HFFc6 (cell line): ENCODE results near the gene TP53AIP1. TPM values are rescaled to one million over a fixed set of nuclear protein-coding genes. Genes with fewer than 3 reads are reported as not detected.

Experiments used
- DNase-seq: peaks from one replicate; pipeline ENCODE4 v3.0.0-alpha.2; 2018
- H3K27ac Mint-ChIP-seq: 2 replicates; pipeline ENCODE4 v1.8.0; 2020; ENCODE audit warnings: mild to moderate bottlenecking, mixed read lengths
- H3K27me3 Mint-ChIP-seq: 2 replicates; pipeline ENCODE4 v1.8.0; 2021; ENCODE audit warnings: mild to moderate bottlenecking, moderate library complexity, mixed read lengths; ENCODE audit not compliant: insufficient read depth
- H3K36me3 Mint-ChIP-seq: 2 replicates; pipeline ENCODE4 v1.8.0; 2021; ENCODE audit warnings: low read depth, mixed read lengths
- H3K4me1 Mint-ChIP-seq: 2 replicates; pipeline ENCODE4 v1.8.0; 2020; ENCODE audit warnings: low read depth, mixed read lengths
- H3K4me3 Mint-ChIP-seq: 2 replicates; pipeline ENCODE4 v1.8.0; 2020; ENCODE audit warnings: mild to moderate bottlenecking, moderate library complexity, mixed read lengths
- H3K9me3 Mint-ChIP-seq: 2 replicates; pipeline ENCODE4 v1.8.0; 2020; ENCODE audit warnings: mild to moderate bottlenecking, mixed read lengths
- total RNA-seq, 6 experiments: library from RNA; stranded (reverse); fragmentation: NEBNext Ultra II Directional; extraction: Animal tissue kit (Norgen Biotek cat#: 25700); gene quantifications; 2 replicates in 1 of 6; 3 replicates in 5 of 6; pipeline ENCODE4 v1.2.3, GENCODE V29; 2021
- TF ChIP-seq, protein P1 (sequence below): fragments of 200-600 bp; sonication (generic); IDR thresholded peaks from 2 replicates; pipeline ENCODE4 v1.5.0; 2021; ENCODE audit warnings: antibody characterized with exemption, mild to moderate bottlenecking

Gene TP53AIP1
- total RNA-seq, 6 experiments from 2014 or later: not detected

- Mint-ChIP-seq H3K9me3 (no peaks in the 10 kb centered on the region), H3K27ac (no peak overlapping the region), H3K4me3 (no peak overlapping the region), H3K4me1 (peaks cover 19% of the 10 kb centered on the region), H3K36me3 (no peaks in the 10 kb centered on the region), H3K27me3 (peaks cover 40% of the 10 kb centered on the region)
- TF ChIP-seq, protein P1, sequence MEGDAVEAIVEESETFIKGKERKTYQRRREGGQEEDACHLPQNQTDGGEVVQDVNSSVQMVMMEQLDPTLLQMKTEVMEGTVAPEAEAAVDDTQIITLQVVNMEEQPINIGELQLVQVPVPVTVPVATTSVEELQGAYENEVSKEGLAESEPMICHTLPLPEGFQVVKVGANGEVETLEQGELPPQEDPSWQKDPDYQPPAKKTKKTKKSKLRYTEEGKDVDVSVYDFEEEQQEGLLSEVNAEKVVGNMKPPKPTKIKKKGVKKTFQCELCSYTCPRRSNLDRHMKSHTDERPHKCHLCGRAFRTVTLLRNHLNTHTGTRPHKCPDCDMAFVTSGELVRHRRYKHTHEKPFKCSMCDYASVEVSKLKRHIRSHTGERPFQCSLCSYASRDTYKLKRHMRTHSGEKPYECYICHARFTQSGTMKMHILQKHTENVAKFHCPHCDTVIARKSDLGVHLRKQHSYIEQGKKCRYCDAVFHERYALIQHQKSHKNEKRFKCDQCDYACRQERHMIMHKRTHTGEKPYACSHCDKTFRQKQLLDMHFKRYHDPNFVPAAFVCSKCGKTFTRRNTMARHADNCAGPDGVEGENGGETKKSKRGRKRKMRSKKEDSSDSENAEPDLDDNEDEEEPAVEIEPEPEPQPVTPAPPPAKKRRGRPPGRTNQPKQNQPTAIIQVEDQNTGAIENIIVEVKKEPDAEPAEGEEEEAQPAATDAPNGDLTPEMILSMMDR: no peak
- DNase-seq: no peak
These were observed 15.6 kb downstream of the TP53AIP1 start for GRCh38 chr11:128927108-128927461.

- H3K36me3 Mint-ChIP-seq: no peaks in the 10 kb centered on the region
- no peak for DNase-seq
- H3K4me3 Mint-ChIP-seq: no peak overlapping the region
- TF ChIP-seq, protein P1: no peak
- H3K27me3 Mint-ChIP-seq: peaks cover 41% of the 10 kb centered on the region
- peaks cover 19% of the 10 kb centered on the region for H3K4me1 Mint-ChIP-seq
- no peak overlapping the region for H3K27ac Mint-ChIP-seq
- H3K9me3 Mint-ChIP-seq: no peaks in the 10 kb centered on the region
These were observed 16.1 kb downstream of the TP53AIP1 start for GRCh38 chr11:128926437-128927107.

DNA sequence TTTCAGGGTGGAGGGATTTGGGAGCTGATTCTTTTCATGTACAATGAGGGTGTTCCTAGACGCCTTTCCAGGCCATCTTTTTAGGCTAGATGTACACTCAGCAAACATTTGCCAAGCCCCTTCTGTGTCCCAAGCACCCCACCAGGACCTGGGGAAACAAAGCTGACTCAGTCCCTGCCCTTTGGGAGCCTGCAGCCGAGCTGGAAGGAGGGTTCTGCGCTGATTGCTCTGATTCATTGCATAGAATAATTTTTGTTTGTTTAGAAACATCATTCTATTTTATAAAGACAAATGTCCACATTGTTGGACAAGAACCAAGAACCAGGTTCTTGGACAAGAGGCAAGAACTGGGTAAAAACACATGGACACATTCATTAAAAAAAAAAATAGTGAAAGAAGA, 16.7 kb downstream of the TP53AIP1 start:
- Mint-ChIP-seq H3K4me3 (no peak overlapping the region), H3K27ac (no peak overlapping the region), H3K9me3 (no peaks in the 10 kb centered on the region), H3K36me3 (no peaks in the 10 kb centered on the region), H3K4me1 (peaks cover 19% of the 10 kb centered on the region), H3K27me3 (peaks cover 45% of the 10 kb centered on the region)
- TF ChIP-seq, protein P1: no peak
- DNase-seq: no peak

DNA sequence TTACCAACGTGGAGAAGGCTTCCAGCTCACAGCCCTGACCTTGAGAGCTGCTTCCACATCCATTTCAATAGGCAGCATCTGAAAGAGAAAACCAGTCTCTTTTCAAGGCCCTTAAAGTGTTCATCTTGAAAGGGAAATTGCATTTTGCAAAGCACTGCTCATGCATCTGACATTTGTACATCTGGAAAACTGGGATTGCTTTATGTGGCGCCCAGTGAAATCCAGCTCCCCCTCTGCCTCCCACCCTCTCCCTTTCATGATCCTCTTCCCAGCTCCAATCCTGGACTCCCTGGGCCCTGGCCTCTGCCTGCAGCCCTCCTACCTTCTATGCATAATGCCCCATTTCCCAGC, 17.4 kb downstream of the TP53AIP1 start:
- no peak for DNase-seq
- no peaks in the 10 kb centered on the region for H3K36me3 Mint-ChIP-seq
- H3K9me3 Mint-ChIP-seq: no peaks in the 10 kb centered on the region
- peaks cover 19% of the 10 kb centered on the region for H3K4me1 Mint-ChIP-seq
- peaks cover 51% of the 10 kb centered on the region for H3K27me3 Mint-ChIP-seq
- no peak overlapping the region for H3K27ac Mint-ChIP-seq
- H3K4me3 Mint-ChIP-seq: no peak overlapping the region
- TF ChIP-seq, protein P1: no peak

- H3K4me3 Mint-ChIP-seq: no peak overlapping the region
- H3K27me3 Mint-ChIP-seq: peaks cover 53% of the 10 kb centered on the region
- TF ChIP-seq, protein P1: no peak
- H3K9me3 Mint-ChIP-seq: no peaks in the 10 kb centered on the region
- H3K4me1 Mint-ChIP-seq: peaks cover 14% of the 10 kb centered on the region
- no peak for DNase-seq
- H3K36me3 Mint-ChIP-seq: no peaks in the 10 kb centered on the region
- H3K27ac Mint-ChIP-seq: no peak overlapping the region
These were observed 18.0 kb downstream of the TP53AIP1 start for GRCh38 chr11:128924510-128925249.
